B cell (primary cell): Measurements from ENCODE around the gene IFT52. TPM values are rescaled to one million over a fixed set of nuclear protein-coding genes. Genes with fewer than 3 reads are reported as not detected.
"Not testable (repeated sequence)": the region's sequence is repeated elsewhere in the genome, so short reads cannot be mapped to it uniquely, and the experiment has no call there.

ENCODE experiments used
- ATAC-seq: fragments of 200-7000 bp; cut with Tn5 transposase; one replicate; pipeline ENCODE4 v1.10.0; 2021; ENCODE audit warnings: low read depth, mild to moderate bottlenecking, moderate number of reproducible peaks, moderate library complexity
- CTCF ChIA-PET: fragments of 350-600 bp; sonication (Branson Sonifier 250); formaldehyde crosslinking; loops from one replicate; lab custom pipeline; 2021; ENCODE audit warnings: antibody characterized with exemption, inconsistent platforms; lab: Charles Lee
- POLR2A ChIA-PET: fragments of 350-600 bp; sonication (Branson Sonifier 250); formaldehyde crosslinking; loops from one replicate; lab custom pipeline; 2021; ENCODE audit warnings: antibody characterized with exemption; lab: Charles Lee
- DNase-seq: peaks from one replicate; pipeline ENCODE4 v3.0.0; 2013
- H2AFZ ChIP-seq: 2 replicates; pipeline ENCODE4 v1.6.1; 2012; ENCODE audit warnings: mild to moderate bottlenecking, low read depth, low read length; ENCODE audit not compliant: insufficient read depth, poor library complexity, severe bottlenecking
- H3K27ac ChIP-seq, 2 donors: 1 replicate in 1 of 2; 2 replicates in 1 of 2; pipeline ENCODE4 v1.5.1; 2012 to 2013; ENCODE audit warnings: low read length in 2 of 2, mild to moderate bottlenecking in 2 of 2, moderate library complexity in 1 of 2
- H3K27me3 ChIP-seq, 4 experiments: fragments of 200-600 bp in 1 of 4; sonication (generic) in 1 of 4; replicated peaks in 1 of 4; 1 replicate in 2 of 4; 2 replicates in 2 of 4; pipeline versions ENCODE4 v1.6.1 to v1.7.0; 2013 to 2016; ENCODE audit warnings: low read length in 3 of 4, mild to moderate bottlenecking in 2 of 4, mixed read lengths in 1 of 4, moderate library complexity in 1 of 4; ENCODE audit not compliant: insufficient read depth in 4 of 4, control insufficient read depth in 3 of 4; ENCODE audit errors: control extremely low read depth in 1 of 4
- H3K36me3 ChIP-seq, 2 experiments: replicated peaks in 1 of 2; 1 replicate in 1 of 2; 2 replicates in 1 of 2; pipeline versions ENCODE4 v1.6.1 to v1.7.1; 2013; ENCODE audit warnings: low read length in 1 of 2; ENCODE audit not compliant: insufficient read depth in 2 of 2, control insufficient read depth in 1 of 2; ENCODE audit errors: control extremely low read depth in 1 of 2, extremely low read depth in 1 of 2
- H3K4me1 ChIP-seq, 2 donors: fragments of 200-600 bp in 1 of 2; sonication (generic) in 1 of 2; 1 replicate in 1 of 2; 2 replicates in 1 of 2; pipeline versions ENCODE4 v1.5.1 to v1.6.1; 2013 to 2017; ENCODE audit warnings: low read length in 2 of 2; ENCODE audit not compliant: control insufficient read depth in 2 of 2, insufficient read depth in 2 of 2
- H3K4me2 ChIP-seq: replicated peaks from 2 replicates; pipeline ENCODE3; 2012; ENCODE audit warnings: mild to moderate bottlenecking, low read depth, low read length; ENCODE audit not compliant: poor library complexity, severe bottlenecking
- H3K4me3 ChIP-seq, 5 experiments: fragments of 200-600 bp in 1 of 5; sonication (generic) in 1 of 5; 1 replicate in 3 of 5; 2 replicates in 2 of 5; pipeline versions ENCODE4 v1.5.1 to v1.7.0; 2011 to 2016; ENCODE audit warnings: low read length in 4 of 5, mild to moderate bottlenecking in 4 of 5, low read depth in 2 of 5, control low read depth in 1 of 5, moderate library complexity in 1 of 5; ENCODE audit not compliant: insufficient read depth in 1 of 5; ENCODE audit errors: control extremely low read depth in 1 of 5, extremely low read depth in 1 of 5
- H3K79me2 ChIP-seq: fragments of 200-600 bp; sonication (generic); one replicate; pipeline ENCODE4 v1.6.0; 2016; ENCODE audit warnings: low read length; ENCODE audit not compliant: control insufficient read depth, insufficient read depth
- H3K9ac ChIP-seq: fragments of 200-600 bp; sonication (generic); 2 replicates; pipeline ENCODE4 v1.6.1; 2017; ENCODE audit warnings: mild to moderate bottlenecking, low read length, moderate library complexity
- H3K9me3 ChIP-seq, 3 donors: one replicate each; pipeline versions ENCODE4 v1.6.1 to v1.7.1; 2013; ENCODE audit warnings: low read length in 2 of 3; ENCODE audit not compliant: control insufficient read depth in 2 of 3, insufficient read depth in 1 of 3; ENCODE audit errors: control extremely low read depth in 1 of 3
- H4K20me1 ChIP-seq: 2 replicates; pipeline ENCODE4 v1.6.0; 2012; ENCODE audit warnings: mild to moderate bottlenecking, low read length; ENCODE audit not compliant: insufficient read depth, control insufficient read depth, poor library complexity, severe bottlenecking
- H3K27ac Mint-ChIP-seq: one replicate; pipeline ENCODE4 v1.8.0; 2021; ENCODE audit warnings: mixed read lengths
- H3K27me3 Mint-ChIP-seq: one replicate; pipeline ENCODE4 v1.8.0; 2021; ENCODE audit warnings: mixed read lengths
- H3K4me1 Mint-ChIP-seq: one replicate; pipeline ENCODE4 v1.8.0; 2021; ENCODE audit warnings: mixed read lengths
- H3K4me3 Mint-ChIP-seq: one replicate; pipeline ENCODE4 v1.8.0; 2021; ENCODE audit warnings: mixed read lengths
- H3K9me3 Mint-ChIP-seq: one replicate; pipeline ENCODE4 v1.8.0; 2022; ENCODE audit warnings: mixed read lengths; ENCODE audit not compliant: insufficient read depth
- CTCF ChIP-seq: fragments of 200-600 bp; IDR thresholded peaks from one replicate; pipeline ENCODE4 v1.8.0; 2022; ENCODE audit warnings: antibody characterized with exemption, mild to moderate bottlenecking
- EZH2 ChIP-seq: IDR thresholded peaks from 2 replicates; pipeline ENCODE4 v1.6.1; 2012; ENCODE audit warnings: borderline replicate concordance, low read depth, mild to moderate bottlenecking, moderate library complexity, low read length; ENCODE audit not compliant: insufficient read depth, poor library complexity, severe bottlenecking
- WGBS: methylation state at CpG from one replicate; pipeline ENCODE4 v1.1.5; 2013; ENCODE audit warnings: missing lambda C conversion rate; ENCODE audit not compliant: insufficient coverage; 5-methylcytosine and 5-hydroxymethylcytosine counted together
- intact Hi-C: fragments of 100-400 bp; cut with micrococcal nuclease; formaldehyde crosslinking; loops from one replicate; pipeline ENCODE4 v1.10.0; 2022
- polyA plus RNA-seq: library from polyadenylated mRNA; depleted of rRNA; stranded (reverse); fragments of >200 nt; gene quantifications from 2 replicates; pipeline ENCODE4 v1.2.3, GENCODE V29; 2012
- total RNA-seq, 2 donors: library from RNA; stranded (reverse); fragments of 120-200 nt in 1 of 2; gene quantifications; 1 replicate in 1 of 2; 2 replicates in 1 of 2; pipeline versions ENCODE4 v1.2.3 to v1.2.4, GENCODE V29; 2013 to 2022

IFT52 gene
- total and polyA plus RNA-seq, 2 donors (not counting 1 experiment from before 2014, with no cell fraction given), result 16.7 to 18.4 TPM

GRCh38 chr20:43642548-43642947 lies 51.8 kb downstream of the IFT52 start:
- WGBS, result 86% methylated on average over 1 of the region's 4 CpGs

GRCh38 chr20:43650997-43651525 lies 60.3 kb downstream of the IFT52 start:
- intact Hi-C loops, result no loop called here
- Histone ChIP-seq H3K27ac (no peak overlapping the region), H3K9ac (no peak overlapping the region), H3K4me3 (no peak overlapping the region), H3K27me3 (no peaks in the 10 kb centered on the region), H2AFZ (no peak overlapping the region), H3K79me2 (no peaks in the 10 kb centered on the region), H3K36me3 (peaks cover 0 to 6% of the 10 kb centered on the region in 2 experiments), H3K4me2 (no peak overlapping the region), H4K20me1 (no peaks in the 10 kb centered on the region), H3K4me1 (no peaks in the 10 kb centered on the region), H3K9me3 (no peaks in the 10 kb centered on the region)
- Mint-ChIP-seq H3K9me3 (no peaks in the 10 kb centered on the region), H3K27me3 (no peaks in the 10 kb centered on the region), H3K4me1 (peaks cover under 1% of the 10 kb centered on the region), H3K4me3 (no peak overlapping the region), H3K27ac (no peak overlapping the region)
- DNase-seq, result no peak
- ChIA-PET POLR2A (no interaction called here), CTCF (interaction anchor here (0.6 to 0.7 kb wide), 2 partner anchors 17 to 41 kb away, joined by 3 to 4 read pairs; no protein-coding TSS in a partner anchor)
- TF ChIP-seq EZH2 (no peak), CTCF (no peak)
- 79% methylated on average over 3 of the region's 3 CpGs for WGBS
- ATAC-seq, result no peak

More at GRCh38 chr20:43642548-43642947, 51.8 kb downstream of the IFT52 start:
- TF ChIP-seq EZH2 (no peak), CTCF (no peak)
- Mint-ChIP-seq H3K27ac (no peak overlapping the region), H3K4me1 (no peaks in the 10 kb centered on the region), H3K27me3 (no peaks in the 10 kb centered on the region), H3K4me3 (no peak overlapping the region), H3K9me3 (no peaks in the 10 kb centered on the region)
- DNase-seq (no peak), ATAC-seq (no peak)
- Histone ChIP-seq H3K79me2 (no peaks in the 10 kb centered on the region), H3K9me3 (no peaks in the 10 kb centered on the region), H3K4me2 (no peak overlapping the region), H4K20me1 (no peaks in the 10 kb centered on the region), H3K27ac (no peak overlapping the region), H3K27me3 (no peaks in the 10 kb centered on the region), H3K4me3 (no peak overlapping the region), H3K9ac (no peak overlapping the region), H2AFZ (no peak overlapping the region), H3K4me1 (no peaks in the 10 kb centered on the region), H3K36me3 (peaks cover 4 to 22% of the 10 kb centered on the region in 2 experiments)
- CTCF ChIA-PET, result no interaction called here
- intact Hi-C loops, result no loop called here
- POLR2A ChIA-PET, result no interaction called here

DNA sequence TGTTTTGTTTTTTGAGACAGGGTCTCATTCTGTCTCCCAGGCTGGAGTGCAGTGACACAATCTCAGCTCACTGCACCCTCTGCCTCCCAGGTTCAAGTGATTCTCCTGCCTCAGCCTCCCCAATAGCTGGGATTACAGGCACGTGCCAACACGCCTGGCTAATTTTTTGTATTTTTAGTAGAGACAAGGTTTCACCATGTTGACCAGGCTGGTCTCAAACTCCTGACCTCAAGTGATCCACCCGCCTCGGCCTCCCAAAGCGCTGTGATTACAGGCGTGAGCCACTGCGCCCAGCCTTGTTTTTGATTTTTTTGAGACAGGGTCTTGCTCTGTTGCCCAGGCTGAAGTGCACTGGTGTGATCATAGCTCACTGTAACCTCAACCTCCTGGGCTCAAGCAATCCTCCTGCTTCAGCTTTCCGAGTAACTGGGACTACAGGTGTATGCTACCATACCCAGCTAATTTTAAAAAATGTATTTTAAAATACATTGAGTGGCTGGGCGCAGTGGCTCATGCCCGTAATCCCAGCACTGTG lies 61.0 kb downstream of the IFT52 start:
- H3K9me3 ChIP-seq, H3K27me3 Mint-ChIP-seq, intact Hi-C loops, CTCF ChIA-PET, ATAC-seq, H3K36me3 ChIP-seq, H3K9ac ChIP-seq, H3K4me2 ChIP-seq, H3K4me3 Mint-ChIP-seq, DNase-seq, H3K4me1 Mint-ChIP-seq, H3K4me3 ChIP-seq, H3K9me3 Mint-ChIP-seq, H3K27me3 ChIP-seq, H3K27ac ChIP-seq, H3K4me1 ChIP-seq, H4K20me1 ChIP-seq, H3K79me2 ChIP-seq, H2AFZ ChIP-seq, POLR2A ChIA-PET, H3K27ac Mint-ChIP-seq: not testable (repeated sequence)
- WGBS, result 100% methylated on average over 6 of the region's 10 CpGs
